ENCODE measurements around the gene ANO6.
"Not testable (repeated sequence)": the region's sequence is repeated elsewhere in the genome, so short reads cannot be mapped to it uniquely, and the experiment has no call there.

Gene ANO6

DNA sequence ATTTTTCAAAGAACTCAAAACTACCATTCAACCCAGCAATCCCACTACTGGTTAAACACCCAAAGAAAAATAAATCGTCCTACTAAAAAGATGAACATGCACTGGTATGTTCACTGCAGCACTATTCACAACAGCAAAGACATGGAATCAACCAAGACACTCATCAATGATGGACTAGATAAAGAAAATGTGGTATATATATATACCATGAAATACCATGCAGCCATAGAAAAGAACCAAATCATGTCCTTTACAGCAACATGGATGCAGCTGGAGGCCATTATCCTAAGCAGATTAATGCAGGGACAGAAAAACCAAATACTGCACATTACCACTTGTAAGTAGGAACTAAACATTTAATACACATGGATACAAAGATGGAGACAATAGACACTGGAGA lies 3.8 kb upstream of the ANO6 start:
- DNase-seq = no peak

DNA sequence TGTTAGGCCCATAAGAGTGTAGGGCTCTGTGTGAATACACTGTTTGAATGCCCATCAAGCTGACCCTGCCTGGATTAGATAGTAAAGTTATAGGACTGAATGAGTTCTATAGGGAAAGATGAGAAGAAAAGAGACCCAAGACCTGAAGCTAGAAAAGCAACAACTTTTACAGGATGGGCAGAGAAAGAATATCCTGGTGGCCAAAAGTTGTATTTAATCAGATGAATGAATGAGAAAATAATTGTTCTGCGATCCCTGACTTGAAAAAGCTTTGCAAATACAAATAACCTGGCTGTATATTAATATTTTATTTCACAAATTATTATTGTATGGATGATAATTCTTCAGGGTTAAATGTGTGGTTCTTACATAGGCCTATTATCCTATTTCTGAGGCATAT lies 2.8 kb upstream of the ANO6 start:
- no peak for DNase-seq

DNA sequence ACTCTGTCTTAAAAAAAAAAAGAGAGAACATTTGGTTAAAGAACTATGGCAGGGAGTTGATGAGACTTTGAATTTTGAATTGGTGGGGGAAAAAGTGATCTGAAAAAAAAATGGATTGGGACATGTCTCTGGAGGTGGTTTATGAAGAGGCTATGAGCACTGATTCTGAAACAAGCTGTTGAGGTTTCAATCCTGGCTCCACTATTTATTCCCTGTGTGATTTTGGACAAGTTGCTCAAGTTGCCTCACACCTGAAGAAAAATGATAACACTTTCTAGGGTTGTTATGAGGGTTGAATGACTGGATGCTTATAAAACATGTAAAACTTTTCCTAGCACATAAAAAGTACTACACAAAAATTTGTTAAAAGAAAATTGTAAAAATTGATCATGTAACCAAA lies 1.8 kb upstream of the ANO6 start:
- no peak for DNase-seq

DNA sequence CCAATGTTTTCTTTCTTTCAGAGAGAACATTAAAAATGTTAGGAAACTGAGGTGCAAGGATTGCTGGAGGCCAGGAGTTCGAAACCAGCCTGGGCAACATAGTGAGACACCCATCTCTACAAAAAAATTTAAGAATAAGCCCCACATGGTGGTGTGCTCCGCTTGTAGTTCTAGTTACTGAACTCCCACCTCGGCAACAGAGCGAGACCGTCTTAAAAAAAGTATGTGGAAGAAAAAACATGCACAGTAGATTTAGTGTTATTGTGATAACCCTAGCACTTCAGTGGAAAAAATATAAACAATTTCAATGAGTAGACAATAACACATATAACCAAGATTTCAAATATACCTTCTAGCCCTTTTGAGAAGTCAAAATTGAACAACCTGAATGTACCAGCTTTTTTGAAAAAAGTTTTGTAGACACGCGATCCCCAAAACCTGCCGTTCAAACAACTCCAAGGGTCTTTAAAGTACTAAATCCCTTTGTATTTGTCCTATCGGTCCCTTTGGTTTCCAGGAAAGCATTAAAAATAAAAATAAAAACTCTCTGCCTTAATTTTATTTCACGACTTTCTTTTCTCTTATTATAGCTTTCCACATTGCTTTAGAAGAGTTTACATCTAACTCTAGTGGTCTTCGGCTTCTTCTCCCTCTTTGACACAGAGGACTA lies 1.0 kb upstream of the ANO6 start:
- DNase-seq = no peak

DNA sequence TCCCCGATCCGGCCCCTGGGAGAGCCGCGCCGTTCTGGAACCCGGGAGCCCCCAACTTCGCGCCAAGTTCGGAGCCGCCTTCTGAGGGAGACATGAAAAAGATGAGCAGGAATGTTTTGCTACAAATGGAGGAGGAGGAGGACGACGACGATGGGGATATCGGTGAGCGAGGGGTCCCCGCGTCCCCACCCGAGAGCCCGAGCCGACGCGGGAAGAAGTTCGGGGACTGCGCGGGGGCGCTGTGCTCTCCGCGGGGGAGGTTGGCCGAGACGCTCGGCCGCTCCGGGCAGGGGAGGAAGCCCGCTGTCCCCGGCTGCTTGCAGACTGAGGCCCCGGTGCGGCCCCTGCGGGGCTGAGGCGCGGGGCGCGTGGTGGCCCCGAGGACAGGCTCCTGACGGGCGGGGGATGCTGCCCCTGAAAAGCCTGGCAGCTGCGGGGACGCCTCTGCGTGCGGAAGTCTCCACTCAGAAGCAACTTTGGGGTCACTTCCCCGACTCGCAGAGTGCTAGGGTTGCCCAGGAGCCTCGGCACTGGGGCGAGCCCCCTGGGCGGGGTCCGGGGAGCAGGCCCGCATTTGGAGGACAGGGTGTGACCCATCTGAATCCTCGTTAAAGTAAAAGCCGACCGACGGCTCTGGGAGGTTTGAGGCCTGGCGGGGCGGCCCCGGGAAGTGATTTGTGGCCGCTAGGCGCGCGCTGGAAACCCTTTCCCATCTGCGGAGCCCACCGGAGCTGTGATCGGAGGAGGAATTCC lies 511 bp downstream of the ANO6 start:
- no peak for DNase-seq

DNA sequence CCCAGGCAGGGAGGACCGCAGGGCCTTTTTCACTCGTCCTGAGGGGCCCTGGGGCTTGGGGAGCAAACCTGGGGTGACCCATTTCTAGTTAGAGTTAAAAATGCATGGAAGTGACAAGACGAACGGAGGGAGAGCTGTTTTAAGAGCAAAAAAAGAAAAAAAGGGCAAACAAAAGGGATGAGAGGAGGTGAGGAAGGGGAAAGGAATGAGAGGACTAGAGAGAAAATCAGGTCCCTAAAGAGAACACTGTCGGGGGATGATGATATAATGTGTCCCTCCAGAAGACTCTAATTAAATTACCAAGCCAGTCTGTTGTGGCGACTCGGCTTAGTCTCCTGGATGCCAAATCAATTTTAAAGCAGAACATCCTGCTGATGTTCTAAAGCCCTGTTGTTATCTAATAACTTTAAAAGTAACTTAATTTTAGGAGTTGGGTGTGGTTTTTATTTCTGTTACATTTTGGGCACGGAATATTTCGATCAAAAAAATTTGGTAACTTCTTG lies 1.1 kb downstream of the ANO6 start:
- DNase-seq = no peak

DNA sequence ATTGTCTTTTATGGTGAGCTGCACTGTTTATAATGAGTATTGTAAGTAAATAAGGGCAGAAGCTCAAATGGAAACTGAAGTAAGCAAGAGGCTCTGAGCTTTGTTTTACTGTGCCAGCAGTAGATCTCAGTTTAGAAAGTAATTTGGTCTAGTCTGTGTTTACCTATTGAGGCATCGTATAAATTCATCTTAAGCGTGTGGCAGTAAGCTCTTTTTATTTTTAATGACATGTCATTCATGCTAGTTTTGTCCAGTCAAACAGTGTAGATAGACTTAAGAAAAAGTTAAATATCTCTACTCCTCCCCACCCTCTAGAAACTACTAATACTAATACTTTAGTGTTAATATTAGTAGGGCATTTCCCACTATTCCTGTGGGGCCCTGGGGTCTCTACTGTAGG lies 2.0 kb downstream of the ANO6 start:
- DNase-seq = no peak

DNA sequence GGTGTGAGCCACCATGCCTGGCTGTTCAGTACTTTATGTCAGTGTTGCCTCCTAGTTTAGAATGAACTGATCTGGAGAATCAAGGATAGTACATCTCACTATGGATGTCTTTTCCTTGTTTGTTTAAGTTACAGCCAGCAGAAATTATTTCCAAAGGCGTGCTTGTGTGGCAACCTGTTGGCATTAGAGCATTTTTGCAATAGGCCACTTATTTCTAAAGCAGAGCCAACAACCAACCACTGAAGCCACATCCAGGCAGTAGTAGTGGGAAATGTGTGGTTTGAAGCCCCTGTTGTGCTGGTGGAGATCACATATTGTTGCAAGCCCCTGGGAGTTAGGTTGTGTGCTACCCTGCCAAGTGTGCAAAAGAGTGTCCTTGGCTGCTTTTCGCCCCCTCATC lies 3.7 kb downstream of the ANO6 start:
- DNase-seq = no peak

DNA sequence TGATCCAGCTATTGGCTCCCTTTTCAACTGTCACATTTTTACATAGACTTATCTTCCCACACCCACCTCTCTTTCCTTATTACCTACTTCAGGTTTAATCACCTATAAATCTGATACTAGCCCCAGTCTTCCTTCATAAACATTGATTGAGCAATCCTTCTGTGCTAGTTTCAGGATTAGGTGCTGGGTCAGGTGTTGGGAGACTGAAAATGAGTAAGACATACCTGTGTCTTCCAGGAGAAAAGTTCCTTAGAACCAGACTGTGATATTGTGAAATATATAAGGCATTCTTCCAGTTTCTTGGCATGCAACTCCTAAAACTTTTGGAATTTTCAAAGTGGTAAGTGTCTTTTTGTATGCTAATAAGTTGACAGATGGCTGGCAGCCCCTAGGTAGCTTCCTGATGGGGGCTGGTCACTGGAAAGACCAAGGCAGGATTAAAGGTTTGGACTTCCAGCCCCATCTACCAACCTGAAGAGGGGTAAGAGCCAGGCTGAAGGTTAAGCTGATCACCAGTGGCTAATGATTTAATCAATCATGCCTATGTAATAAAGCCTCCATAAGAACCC lies 4.6 kb downstream of the ANO6 start:
- no peak for DNase-seq

DNA sequence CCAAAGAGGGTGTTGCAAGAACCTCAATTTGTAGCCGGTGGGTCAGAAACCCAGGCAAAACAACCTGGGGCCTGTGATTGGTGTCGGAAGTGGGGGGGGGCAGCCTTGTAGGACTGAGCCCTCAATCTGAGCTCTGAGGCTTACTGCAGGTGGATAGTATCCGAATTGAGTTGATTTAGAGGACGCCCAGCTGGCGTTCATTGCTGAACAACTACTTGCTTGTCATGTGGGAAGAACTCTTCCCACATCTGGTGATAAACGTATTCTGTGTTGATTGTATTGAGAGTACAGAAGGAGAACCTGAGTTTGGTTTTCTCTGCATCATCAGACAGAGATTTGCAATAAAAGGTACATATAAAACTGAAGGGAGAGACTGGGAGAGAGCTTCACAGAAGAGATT lies 5.1 kb downstream of the ANO6 start:
- DNase-seq = no peak

DNA sequence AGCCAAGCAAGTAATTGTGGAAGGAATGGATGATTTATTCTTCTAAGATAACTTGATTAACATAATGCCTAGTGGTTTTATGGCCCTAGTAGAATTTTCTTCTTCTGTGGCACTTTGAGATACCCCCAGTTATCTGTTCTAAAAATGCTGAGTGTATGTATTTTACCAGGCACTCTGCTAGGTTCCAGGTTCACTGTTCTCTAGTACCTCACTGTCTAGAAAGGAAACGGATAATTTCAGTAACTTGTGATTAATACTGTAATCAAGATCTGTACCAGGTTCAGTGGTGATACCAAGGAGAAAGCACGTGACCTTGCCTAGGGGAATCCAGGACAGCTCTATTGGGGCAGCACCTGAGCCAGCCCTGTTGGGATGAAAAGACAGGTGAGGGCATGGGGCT lies 8.0 kb downstream of the ANO6 start:
- DNase-seq = no peak

DNA sequence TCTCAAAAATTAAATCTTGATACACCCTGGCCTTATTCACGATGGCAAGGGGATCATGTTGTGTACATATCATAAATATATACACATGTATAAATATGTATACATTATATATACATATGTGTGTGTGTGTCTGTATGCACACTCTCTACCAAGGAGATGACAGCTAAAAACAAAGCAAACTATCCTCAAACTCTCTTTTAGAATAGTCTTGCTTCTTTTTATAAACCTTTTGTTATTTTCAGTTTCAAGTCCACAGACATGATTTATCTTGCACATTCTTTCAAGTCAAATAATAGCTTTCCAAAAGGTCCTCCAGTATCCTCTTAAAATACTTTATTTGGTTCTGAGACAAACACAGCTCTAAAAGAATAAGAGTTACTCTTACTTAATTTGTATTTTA lies 8.4 kb downstream of the ANO6 start:
- DNase-seq = no peak

DNA sequence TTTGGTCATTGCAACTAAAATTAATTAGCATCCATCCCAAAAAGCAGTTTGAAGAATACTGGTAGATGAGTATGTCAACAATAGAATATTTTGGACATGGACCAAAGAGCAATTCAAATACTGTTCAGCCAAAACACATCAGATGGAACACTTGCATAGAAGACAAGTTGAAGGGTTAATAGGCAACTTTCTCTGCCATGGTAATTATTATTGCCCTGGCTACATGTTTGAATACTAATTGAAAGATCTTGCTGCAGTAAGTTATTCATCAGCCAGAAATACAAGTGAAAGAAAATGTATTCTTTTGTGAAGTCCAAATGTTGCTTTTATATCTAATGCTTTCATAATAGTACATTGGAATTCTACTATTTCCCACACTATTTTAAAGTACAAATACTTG lies 10.1 kb downstream of the ANO6 start:
- DNase-seq = no peak

DNA sequence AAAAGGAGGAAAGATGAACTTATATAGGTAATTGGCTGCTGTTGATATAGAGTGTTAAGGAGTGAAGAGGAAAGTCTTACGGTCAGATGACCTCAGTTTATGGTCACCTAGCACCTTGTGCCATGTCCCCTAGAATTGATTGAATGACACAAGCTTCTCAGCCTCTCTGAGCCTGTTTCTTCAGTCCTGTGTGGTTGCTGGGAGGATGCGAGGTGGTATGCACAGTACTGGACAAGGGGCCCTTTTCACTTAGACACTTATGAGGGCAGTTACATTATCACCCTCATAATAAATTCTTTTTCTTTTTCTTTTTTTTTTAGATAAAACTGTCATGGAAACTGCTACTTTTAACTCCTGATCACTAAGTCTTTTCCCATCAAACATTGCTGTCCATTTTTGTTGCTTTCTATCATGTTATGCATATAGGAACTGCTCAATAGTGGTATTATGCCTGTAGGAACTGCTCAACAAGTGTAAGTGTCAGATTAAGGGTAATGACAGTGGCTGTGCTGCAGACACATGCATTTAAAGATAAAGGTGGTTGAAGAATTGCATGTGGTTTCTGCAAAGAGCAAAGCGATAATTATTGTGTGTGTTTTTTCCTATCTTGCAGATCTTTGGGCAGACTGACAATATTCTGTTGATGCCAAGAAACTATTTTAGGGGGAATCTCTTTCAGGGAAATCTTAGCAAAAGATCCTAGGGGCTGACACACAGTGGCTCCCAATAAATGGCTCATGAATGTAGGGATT lies 11.6 kb downstream of the ANO6 start:
- DNase-seq = no peak

DNA sequence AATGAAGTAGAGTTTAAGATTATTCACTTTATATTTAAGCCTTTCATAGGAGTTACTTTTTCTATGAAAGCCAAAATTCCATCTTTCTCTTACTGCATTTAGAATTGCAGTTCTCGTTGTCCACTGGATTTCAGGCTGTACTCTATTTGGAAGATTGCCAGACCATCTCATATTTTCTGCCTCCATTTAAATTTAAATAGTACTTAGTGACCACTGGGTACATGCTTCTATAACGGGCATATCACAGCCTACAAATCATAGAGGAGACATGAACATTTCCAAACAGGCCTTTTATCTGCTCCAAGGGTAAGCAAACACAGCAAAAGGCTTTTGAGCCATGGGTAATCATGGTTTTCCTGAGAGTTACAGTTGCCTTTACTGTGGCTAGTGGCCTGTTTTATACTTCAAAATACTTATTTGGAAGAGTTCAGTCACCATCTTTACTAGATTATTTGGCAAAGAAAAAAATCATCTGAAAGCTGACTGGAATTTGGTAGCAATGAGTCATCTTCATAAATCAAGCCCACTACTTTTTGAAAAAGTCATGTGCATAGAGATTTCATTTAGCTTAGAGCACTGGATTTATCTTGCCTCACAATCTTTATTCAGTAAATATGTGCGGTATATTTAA lies 15.7 kb downstream of the ANO6 start:
- DNase-seq = no peak

DNA sequence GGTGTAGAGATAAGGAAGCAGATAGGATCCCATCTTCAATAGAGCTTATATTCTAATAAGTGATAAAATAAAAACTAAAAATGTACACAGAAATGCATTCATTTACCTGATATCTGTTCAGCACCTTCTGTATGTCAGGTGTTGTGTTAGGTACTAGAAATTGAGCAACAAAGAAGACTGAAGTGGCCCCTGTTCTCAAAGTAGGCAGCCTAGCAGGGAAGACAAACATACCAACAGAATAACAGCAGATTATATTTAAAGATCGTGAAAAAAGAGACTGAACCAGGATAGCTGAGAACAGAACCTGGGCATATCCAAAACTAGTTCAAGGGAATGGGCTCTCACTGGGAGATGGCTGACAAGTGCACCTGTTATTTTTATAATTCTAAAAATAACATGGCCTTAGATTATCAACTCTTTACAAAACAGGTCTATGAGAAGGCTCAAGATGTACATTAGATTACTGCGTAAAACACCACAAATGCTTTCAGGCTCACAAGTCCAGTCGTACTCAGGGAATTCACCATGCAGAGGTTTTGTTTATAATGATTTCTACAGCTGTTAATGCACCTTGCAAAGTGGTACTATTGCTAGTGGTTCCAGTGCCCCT lies 16.4 kb downstream of the ANO6 start:
- DNase-seq = no peak

DNA sequence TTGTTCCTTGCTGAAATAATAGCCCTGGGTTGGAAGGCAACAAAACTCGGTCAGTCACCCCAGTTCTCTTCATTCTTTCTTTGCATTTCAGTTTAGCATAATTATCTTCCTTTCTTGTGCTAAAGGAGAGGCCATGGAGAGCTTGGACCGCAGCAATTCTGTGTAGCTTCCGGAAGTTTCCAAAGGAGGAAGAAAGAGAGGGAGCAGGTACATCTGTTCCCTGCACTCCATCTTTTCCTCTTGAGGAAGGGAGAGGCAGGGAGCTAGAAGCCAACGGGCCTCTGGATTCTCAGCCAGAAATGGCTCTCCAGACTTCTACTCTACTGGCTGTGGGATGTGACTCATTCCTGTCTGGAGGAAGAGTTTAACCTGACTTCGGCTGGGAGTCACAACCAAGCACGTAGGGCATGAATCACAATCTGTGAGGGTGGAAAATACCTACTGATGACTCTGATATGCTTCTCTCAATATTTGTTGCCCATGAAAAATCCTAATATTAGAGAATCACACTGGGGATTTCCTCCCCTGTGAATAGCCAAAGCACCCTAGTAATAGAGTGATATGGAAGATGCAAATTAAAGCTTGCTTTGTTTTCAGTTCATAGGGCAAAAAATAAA lies 17.0 kb downstream of the ANO6 start:
- DNase-seq = no peak

DNA sequence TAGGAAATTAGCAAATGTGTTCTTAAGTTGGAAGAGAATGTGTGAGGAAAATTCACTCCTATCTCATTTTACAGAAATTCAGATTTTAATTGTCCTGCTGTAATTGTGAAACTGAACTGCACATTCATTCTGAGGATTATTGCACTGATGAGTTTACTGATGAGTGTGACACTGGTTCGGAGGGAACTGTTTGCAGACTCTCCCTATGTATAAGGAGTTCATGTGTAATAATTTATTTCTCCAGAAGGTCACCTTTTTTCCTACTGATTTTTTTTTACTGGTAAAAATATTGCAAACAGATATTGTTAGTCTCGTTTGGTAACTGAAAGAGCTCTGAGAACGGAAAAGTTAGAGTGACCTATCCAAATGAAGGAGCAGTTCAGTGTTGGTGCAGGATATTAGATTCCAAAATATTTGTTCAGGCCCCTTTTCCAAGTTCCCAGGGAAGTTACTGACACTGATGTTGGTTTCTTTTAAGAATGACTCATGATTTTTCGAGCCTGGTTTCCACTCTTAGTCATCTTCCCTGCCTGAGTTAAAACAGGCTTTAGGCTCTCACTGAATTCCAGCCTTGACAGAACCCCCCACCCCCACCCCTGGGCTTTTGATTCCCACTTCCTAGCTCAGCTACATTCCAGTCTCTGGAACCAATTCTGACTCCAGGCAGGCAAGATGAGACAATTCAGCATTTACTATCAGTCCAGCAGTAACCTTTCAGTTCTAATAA lies 18.4 kb downstream of the ANO6 start:
- DNase-seq = no peak

DNA sequence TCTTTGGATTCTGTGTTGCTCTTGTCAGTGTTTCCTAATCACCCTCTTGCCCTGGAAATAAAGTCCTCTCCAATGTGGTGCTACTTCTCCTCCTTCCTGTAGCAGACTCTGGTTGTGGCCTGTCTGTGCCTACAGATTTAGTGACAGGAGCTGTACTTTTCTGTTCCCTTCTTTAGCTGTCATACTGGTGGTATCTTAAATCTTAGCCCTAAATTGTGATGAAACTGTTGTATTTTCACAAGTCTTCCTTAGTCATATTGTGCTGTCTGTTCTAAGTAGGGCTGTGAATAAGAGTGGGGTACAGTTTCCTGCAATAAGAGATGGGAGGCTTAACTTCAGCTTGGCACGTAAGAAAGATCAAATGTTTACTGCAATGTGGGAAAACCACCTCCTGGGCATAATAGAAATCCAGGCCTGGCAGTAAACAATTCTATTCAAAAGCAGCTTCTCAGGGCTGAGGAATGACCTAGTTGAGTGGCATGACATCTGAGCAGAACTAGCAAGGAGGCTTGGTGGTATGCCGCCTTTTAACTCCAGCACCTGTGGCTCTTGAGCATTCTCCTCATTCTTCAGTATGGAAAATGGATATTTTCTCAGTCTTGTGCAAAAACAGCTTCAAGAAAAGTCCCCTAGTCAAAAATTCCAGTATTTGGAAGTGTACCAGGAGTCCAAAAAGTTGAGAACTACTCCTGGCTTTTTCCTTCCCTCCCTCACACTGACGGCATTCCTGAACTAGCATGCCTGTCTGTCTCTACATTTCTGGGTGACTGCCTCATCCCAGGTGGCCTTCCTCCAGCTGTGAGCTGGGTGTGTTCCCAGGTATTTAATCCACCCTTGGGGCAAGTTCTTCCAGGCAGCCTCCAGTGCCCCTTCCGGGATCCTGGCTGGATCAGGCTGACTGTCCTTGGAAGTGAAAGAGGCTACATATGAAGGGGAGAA lies 19.5 kb downstream of the ANO6 start:
- no peak for DNase-seq

DNA sequence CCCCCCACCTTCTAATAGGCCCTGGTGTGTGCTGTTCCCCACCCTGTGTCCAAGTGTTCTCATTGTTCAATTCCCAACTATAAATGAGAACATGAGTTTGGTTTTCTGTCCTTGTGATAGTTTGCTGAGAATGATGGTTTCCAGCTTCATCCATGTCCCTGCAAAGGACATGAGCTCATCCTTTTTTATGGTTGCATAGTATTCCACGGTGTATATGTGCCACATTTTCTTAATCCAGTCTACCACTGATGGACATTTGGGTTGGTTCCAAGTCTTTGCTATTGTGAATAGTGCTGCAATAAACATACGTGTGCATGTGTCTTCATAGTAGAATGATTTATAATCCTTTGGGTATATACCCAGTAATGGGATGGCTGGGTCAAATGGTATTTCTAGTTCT lies 20.5 kb downstream of the ANO6 start:
- DNase-seq = not testable (repeated sequence)

All from NCI-H187 (cell line).